Activated CD4-positive, alpha-beta T cell treated with anti-CD3 and anti-CD28 coated beads for 24 hours (primary cell): ENCODE measurements around the gene STPG2.
A peak's percentile ranks its signal among the peaks of the same experiment; 100 is the strongest.

Experiments
- DNase-seq, 2 donors: peaks; one replicate each; pipeline ENCODE4 v3.0.0-alpha.2; 2020; ENCODE audit warnings: low read depth in 2 of 2

The STPG2 gene

DNA sequence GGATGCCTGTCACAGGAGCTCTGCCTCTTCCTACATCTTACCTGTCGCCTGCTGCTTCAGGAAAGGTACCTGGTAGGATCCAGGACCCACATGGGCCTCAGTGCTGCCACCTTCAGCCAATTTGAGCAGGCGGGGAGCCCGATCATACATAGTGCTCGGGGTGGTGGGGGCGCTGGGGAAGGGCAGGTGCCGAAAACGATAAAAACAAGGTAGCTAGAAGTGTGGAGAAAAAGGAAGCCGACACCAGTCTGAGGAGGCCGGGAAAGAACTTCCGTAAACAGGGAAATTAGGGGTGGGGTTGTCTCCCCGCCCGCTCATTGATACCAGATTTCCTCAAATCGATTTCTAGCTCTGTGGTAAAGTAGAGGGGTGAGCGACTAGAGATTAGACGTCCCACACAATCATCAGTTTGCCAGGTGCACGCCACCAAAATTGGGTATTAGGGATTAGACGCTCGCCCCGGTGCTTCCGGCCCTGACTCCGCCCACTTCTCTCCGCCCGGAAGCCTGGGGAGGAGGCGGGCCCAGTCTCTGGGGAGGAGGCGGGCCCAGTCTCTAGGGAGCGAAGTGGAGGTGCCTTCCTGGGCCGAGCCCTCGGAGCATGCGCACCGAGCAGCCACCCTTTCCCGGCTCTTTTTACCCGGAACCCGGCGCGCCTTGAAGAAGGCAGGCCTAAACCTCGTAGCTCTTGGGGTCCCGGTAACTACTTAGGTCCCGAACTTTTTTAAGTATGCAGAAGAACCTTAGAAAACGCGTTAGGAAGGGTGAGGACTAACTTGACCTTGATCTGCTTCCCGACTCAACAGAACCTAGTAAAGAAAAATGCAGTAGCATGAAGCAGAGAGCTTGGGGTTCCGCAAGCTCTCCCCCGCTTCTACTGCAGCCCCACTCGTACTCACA lies at the start of gene STPG2:
Gene STPG2, minus strand, starts transcription at position 476 of the 899 bp plus-strand sequence.
- DNase-seq = peak; percentile 88 to 89

DNA sequence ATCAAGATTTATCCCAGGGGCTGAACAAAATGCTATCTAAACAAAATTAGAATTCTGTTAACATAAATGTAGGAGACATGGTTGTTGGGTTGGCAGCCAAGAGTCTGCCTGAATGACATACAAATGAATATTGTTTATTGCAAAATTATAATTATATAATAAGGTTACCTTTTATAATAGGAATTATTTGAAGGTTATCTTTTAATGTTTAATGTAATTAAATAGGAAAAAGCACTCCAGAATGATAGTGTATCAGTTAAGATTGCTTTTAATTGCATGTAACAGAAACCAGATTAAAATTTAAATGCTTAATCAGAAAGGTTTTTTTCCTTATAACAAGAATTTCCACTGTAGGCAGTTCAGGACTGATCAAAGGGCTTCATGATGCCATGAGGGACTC lies 42.0 kb upstream of the STPG2 start:
- DNase-seq = no peak

DNA sequence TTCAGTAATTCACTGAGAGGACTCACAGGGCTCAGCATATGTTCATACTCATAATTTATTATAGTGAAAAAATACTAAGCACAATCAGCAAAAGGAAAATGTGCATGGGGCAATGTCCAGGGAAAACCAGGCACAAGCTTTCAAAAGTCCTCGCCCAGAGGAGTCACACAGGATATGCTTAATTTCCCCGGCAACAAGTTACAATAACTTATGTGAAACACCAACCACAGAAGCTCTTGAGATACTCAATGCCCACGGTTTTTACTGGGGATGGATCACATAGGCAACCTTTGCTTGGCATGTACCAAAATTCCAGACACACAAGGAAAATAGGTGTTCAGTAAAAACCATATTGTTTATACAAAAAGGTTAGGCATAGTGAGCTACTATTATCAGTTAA lies 38.5 kb upstream of the STPG2 start:
- no peak for DNase-seq

DNA sequence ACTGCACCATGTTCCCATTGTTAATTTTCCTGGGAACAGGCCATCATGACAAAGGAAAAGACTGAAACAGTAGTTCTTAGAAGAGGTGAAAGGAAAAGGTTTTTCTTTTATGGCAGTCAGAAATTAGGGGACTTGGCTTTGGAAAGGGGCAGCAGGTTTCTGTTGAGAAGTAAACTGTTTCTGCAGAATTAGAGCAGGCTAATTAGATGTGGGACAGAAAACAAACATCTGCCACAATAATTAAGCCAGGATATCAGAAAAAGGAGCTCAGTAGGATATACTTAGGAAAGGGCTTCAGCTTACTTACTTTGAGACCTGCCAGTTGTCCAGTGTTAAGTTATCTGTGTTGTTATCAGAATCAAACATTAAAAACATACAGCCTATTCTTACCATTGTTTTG lies 36.7 kb upstream of the STPG2 start:
- no peak for DNase-seq

DNA sequence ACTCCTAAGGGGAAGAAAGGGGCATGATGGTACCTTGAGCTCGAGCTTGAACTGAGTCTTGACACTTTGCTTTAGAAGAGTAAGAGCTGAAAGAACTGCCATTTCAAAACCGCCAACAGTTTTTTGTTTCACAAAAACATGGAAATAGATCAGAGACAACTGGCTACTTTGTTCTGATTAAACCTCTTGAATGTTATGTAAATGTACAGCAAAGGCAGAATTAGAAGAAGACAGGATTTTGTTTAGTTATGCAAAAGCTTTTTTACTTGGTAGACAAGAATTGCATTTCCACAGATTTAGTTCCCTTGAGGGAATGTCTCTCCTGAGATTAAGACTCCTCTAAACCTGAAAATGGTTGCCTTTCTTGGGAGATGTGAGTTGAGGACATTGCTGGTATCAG lies 33.3 kb upstream of the STPG2 start:
- DNase-seq = no peak

DNA sequence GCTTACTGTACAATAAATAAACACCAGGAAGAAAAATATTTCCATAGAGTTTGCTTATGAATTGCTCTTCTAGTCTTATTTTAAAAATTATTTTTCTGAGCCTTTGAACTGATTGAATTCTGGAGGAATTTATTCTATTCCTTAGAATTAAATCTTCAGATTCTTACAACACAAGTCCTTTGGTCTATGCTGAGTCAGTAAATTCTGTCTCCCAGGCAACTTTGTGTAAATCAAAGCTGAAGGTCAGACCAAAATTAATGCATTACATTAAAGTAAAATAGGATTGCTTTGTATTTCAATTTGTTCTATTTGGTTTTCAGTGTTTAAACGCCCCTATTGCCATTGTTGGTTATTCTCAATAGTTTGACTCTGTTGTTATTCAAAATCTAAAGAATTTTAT lies 26.8 kb upstream of the STPG2 start:
- no peak for DNase-seq

DNA sequence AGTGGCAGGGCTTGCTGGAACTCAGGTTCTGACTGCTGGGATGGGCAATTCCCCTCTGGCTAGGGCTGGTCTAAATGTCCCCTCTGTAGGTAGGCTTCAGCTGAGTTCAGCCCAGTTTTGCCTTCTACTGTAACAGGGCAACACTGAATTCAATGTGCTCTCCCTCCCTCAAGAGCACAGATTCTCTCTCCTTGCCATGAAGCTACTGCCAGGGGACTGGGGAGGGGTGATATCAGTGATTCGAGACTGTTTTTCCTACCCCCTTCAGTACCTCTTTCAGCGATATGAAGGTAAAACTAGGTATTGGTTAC lies 23.4 kb upstream of the STPG2 start:
- no peak for DNase-seq

DNA sequence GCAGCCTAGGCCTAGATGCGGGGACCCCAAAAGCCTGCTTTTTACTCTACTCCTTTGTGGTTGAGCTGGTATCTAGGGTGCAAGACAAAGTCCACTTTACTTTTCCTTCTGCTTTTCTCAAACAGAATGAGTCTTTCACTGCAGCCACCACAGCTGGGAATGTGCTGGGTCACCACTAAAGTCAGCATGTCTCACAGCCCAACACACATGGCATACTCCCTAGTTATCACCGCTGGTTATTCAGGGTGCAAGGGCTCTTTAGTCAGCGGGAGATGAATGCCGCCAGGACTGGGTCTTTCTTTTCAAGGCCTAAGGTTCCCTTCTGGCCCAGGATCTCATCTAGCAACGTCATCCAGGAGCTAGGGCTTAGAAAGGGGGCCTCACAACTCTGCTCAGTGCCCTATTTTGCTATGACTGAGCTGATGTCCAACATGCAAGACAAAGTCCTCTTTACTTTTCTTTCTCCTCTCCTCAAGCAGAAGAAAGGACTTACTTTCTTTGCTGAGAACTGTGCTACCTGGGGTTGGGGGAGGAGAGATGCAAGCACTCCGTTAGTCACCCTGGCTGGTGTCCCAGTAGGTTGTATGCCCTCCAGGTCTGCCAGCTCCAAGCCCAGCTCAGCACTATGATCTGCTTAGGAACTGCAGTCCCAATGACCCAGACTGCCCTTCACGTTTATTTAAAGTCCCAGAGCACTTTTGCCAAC lies 22.9 kb upstream of the STPG2 start:
- no peak for DNase-seq

DNA sequence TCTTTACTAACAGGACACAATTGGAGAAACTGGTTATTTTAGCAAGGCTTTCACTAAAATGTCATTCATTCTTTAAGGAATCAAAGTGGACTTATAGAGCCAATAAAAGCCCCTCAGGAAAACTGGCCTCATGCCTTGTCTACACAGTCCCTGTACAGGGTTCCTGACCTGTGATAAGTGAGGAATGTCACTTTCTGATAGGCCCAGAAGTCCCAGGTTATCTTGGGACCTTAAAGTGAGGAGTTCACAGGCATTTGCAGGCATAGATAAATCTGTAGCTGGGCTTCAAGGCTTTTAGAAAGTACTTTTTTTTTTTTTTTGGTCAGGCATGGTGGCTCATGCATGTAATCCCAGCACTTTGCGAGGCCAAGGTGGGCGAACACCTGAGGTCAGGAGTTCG lies 19.4 kb upstream of the STPG2 start:
- no peak for DNase-seq

DNA sequence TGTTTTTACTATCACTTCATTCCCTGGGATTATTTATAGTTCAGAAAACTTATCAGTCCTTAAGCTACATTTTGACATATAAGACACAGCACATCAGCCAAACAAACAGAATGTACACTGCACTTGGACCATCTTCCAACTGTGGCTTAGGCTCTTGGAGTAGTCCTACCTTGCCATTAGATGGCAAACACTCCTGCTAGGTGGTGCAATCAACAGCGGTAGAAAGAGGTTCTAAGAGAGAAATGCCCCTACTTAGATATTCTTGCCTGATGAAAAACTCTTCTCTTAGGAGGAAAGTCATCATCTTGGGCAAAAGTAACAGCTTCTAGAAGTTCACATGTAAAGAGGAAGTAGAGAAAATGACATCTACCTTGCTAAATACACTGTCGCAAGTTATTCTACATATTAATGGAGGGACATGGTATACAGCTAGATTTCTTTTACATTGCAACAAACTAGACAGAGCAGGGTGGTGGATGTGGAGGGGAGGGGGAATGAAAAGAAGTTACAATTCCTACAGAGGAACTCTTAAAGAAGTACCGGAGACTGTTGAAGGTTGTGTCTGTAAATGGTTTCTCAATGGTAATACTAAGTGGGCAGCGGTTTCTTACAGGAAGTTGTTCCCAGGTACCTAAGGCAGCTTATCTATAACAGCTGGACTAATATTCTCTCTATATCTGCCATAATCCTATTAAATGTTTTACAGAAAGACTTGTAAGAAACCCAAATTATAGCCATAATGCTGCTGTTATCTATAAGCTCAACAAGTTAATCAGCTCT lies 8.1 kb upstream of the STPG2 start:
- no peak for DNase-seq

DNA sequence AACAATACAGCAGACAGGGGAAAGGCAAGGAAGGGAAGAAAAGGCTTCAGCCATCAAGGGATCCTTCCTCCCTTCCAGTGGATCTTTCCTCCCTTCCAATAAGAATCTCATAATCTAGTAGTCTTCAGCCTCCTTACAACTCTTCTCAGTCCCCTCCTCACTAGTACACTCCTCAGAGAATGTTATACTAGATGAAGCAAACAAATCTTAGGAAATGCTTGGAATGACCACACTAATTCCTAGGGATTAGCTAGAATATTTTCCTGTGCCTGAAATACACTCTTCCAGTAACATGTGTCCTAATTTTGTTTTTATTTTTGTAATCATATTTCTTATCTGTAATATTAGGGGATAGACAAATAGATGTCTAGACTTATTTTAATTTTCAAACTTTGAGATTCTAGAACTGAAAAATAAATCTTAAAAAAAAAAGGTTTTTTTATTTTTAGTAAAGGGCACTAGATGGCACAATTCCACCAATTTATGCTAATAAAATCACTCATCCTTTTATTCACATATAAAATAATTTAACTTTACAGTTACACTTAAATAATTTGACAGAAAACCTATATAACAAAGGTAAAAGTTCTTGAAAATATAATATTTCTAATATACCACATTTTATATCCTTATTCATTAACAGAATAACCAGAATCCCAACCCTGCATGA lies 7.0 kb upstream of the STPG2 start:
- no peak for DNase-seq

DNA sequence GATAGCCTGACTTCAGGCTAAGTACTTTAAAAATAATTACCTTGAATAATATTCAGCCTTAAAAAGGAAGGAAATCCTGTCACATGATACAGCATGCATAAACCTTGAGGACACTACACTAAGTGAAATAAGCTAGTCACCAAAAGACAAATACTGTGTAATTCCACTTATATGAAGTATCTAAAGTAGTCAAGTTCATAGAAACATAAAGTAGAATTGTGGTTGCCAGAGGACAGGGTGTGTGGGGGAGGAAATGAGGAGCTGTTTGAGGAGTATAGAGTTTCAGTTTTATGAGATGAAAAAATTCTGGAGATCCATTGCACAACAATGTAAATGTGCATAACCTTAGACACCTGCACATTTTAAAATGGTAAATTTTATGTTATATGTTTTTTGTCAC lies 5.6 kb upstream of the STPG2 start:
- no peak for DNase-seq

DNA sequence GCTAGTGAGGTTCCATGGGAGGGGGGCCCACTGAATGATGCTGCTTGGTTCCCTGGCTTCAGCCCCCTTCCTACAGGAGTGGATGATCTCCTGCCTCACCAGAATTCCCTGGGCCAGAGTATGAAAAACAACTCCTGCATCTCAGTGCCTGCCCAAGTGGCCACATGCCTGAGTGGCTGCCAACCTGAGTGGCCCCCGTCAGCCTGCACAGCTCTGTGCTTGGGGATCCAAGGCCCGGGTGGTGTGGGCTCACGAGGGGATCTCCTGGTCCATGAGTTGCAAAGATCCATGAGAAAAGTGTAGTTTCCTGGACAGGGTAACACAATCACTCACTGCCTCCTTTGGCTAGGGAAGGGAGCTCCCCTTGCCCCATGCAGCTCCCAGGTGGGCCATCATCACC lies 17.1 kb downstream of the STPG2 start:
- no peak for DNase-seq

DNA sequence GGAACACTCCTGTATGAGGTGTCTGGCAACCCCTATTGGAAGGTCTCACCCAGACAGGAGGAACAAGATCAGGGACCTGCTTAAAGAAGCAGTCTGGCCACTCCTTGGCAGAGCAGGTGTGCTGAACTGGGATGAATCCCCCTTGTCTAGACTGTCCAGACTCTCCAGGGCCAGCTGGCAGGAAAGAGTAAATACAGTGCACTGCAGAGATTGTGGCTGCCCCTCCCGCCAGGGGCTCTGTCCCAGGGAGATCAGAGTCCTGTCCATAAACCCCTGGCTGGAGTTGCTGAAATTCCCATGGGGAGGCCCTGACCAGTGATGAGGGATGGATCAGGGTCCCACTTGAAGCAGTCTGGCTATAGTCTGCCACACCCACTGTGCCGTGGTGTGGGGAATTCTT lies 17.7 kb downstream of the STPG2 start:
- no peak for DNase-seq

DNA sequence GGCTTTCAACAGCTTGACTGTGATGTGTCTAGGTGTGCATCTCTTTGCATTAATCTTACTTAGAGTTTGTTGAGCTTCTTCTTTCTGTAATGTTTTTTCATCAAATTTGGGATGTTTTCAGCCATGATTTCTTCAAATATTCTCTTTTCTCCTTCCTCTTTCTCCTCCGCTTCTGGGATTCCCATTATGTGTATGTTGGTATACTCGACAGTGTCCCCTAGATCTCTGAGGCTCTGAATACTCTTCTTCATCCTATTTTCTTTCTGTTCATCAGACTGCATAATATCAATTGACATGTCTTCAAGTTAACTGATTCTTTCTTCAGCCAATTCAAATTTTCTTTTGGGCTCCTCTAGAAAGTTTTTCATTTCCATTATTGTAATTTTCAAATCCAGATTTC lies 25.9 kb downstream of the STPG2 start:
- no peak for DNase-seq

DNA sequence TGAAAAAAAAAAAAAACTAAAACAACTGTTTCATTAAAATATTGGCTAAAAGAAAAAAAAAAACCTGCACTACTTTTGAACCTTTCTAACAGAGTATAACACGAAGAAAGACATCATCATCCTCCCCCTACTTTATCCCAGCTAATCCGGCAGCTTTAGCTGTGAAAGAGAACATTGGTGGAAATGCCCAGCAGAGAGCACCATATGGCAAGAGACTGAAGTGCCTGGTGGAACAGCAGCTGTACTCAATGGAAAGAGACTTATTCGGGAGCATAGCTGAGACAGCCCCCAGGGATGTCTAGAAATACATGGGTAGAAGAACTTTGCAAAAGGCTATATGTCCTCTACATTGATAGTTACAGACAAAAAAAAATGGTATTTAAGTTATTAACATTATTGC lies 30.3 kb downstream of the STPG2 start:
- no peak for DNase-seq

DNA sequence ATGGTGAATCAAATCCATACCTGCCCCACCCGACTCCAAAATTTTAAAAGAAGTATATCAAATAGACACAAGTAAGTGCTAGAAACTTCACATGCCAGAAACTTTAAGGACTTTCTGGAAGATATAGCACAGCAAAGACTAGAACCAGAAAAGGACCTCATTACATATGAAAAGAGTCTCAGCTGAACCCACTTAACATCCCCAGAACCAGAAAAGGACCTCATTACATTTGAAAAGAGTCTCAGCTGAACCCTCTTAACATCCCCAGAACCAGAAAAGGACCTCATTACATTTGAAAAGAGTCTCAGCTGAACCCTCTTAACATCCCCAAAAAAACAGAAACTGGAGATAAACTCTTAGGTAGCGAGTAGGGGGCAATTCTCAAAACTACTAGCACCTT lies 32.3 kb downstream of the STPG2 start:
- DNase-seq = no peak

DNA sequence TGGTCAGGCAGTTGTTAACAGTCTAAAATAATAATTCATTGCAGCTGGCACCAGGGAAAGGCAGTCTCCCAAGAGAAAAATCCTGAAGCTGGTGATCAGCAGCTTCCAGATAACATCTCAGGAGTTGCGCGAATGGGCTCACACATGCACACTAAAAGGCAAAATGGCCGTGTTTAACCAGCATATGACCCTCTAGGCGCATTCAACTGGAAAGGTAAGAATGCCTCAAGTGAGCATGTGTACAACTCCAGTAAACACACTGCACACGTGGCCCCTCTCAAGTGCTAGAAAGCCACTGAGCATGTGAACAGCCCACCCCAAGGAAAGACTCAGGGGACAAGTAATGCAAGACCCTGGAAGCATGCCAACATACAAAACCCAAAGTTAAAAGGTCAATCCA lies 33.1 kb downstream of the STPG2 start:
- no peak for DNase-seq

DNA sequence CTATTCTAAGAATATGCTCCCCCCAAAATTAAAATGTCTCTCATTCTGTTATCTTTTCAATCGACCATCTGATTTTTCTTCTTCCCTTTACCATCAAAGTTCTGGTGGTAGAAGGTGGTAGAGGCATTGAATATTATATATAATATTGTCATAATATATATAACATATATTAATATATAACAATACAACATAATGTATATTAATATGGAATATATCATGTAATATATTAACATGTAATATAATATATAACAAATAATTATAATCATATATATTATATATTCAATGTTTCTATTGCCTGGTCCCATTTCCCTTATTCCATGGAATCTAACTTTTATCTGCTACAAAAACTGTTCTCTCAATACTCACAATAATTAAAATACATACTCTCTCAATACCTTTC lies 40.6 kb downstream of the STPG2 start:
- no peak for DNase-seq

DNA sequence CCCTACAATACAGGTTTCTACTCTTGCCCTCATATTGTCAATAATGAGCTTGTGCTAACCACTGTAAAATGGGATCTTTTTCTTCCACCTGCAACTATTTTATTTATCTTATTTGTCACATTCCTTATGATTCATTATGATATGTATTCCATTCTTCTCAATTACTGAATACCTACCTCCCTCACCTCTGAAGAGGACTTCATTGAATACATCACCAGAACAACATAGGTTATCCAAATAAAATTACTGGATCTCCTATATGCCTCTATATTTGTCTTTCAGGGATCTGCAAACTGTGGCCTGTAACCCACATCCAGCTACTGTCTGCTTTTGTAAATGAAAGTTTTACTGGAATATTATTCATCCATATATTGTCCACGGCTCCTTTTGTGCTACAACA lies 41.3 kb downstream of the STPG2 start:
- no peak for DNase-seq

DNA sequence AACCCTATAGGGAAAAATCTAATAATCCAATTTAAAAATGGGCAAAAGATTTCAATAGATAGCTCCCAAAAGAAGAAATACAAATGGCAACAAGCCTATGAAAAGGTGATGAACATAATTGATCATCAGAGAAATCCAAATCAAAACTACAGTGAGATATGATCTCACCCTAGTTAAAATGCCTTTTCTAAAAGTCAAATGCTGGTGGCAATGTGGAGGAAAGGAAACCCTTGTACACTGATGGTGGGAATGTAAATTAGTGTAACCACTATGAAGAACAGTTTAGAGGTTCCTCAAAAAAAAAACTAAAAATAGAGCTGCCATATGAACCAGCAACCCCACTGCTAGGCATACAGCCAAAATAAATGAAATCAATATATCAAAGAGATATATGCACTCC lies 44.5 kb downstream of the STPG2 start:
- no peak for DNase-seq

DNA sequence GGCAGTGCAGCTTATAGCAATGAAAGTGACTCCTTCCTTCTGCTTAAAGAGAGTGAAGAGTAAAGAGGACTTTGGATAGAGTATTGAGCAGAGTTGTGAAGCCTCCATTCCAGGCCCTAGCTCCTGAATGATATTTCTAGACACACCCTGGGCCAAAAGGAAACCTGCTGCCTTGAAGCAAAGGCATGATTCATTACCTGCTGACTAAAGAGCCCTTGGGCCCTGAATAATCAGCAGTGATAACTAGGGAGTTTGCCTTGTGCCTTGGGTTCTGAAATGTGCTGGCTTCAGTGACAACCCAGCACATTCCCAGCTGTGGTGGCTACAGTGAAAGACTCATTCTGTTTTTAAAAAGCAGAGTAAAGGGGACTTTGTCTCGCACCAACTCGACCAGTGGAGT lies 49.2 kb downstream of the STPG2 start:
- no peak for DNase-seq
